OCI-LY7 (cell line): ENCODE data around the gene TAF6. TPM values are rescaled to one million over a fixed set of nuclear protein-coding genes. Genes with fewer than 3 reads are reported as not detected.
A peak's percentile ranks its signal among the peaks of the same experiment; 100 is the strongest.

Experiments used
- BruUV-seq: library from RNA; stranded (reverse); fragments of 400-500 nt; replicated peaks from 2 replicates; lab custom pipeline; 2021; lab: Mats Ljungman, UMichigan
- CTCF ChIA-PET: fragments of 300-600 bp; sonication (Branson Sonifier 250); formaldehyde crosslinking; loops from one replicate; lab custom pipeline; 2022; ENCODE audit warnings: antibody characterized with exemption; ENCODE audit not compliant: unreplicated experiment; lab: Charles Lee
- POLR2A ChIA-PET: fragments of 300-600 bp; sonication (Branson Sonifier 250); formaldehyde crosslinking; loops from one replicate; lab custom pipeline; 2022; ENCODE audit warnings: antibody characterized with exemption; lab: Charles Lee
- DNase-seq: peaks from one replicate; pipeline ENCODE4 v3.0.0-alpha.2; 2015; ENCODE audit warnings: low spot score
- H2AFZ ChIP-seq: fragments of 200-600 bp; sonication (generic), shearing (Covaris generic); 2 replicates; pipeline ENCODE4 v1.6.1; 2014; ENCODE audit warnings: mild to moderate bottlenecking, antibody characterized with exemption, low read length, moderate library complexity
- H3K27ac ChIP-seq: fragments of 200-600 bp; sonication (generic); 2 replicates; pipeline ENCODE4 v1.5.1; 2014; ENCODE audit warnings: mixed run types, low read depth, mild to moderate bottlenecking, moderate library complexity, low read length, inconsistent platforms; ENCODE audit not compliant: poor library complexity, severe bottlenecking
- H3K36me3 ChIP-seq: fragments of 200-600 bp; sonication (generic); 2 replicates; pipeline ENCODE4 v1.6.1; 2014; ENCODE audit warnings: mild to moderate bottlenecking, antibody characterized with exemption, low read length, moderate library complexity, mixed read lengths; ENCODE audit not compliant: insufficient read depth
- H3K4me1 ChIP-seq: fragments of 200-600 bp; sonication (generic); 2 replicates; pipeline ENCODE4 v1.5.1; 2014; ENCODE audit warnings: mild to moderate bottlenecking, low read length; ENCODE audit not compliant: insufficient read depth, poor library complexity, severe bottlenecking
- H3K4me2 ChIP-seq: fragments of 200-600 bp; sonication (generic); 2 replicates; pipeline ENCODE4 v1.6.1; 2014; ENCODE audit warnings: mild to moderate bottlenecking, low read length
- H3K4me3 ChIP-seq: fragments of 200-600 bp; sonication (generic); 2 replicates; pipeline ENCODE4 v1.5.1; 2014; ENCODE audit warnings: mild to moderate bottlenecking, low read depth, low read length; ENCODE audit not compliant: poor library complexity, severe bottlenecking
- H3K79me2 ChIP-seq: fragments of 200-600 bp; sonication (generic); 2 replicates; pipeline ENCODE4 v1.6.1; 2016; ENCODE audit warnings: low read depth, mild to moderate bottlenecking, low read length, moderate library complexity, mixed read lengths; ENCODE audit not compliant: insufficient read depth
- H3K9me2 ChIP-seq: fragments of 200-600 bp; sonication (generic); 2 replicates; pipeline ENCODE4 v1.6.1; 2016; ENCODE audit warnings: mild to moderate bottlenecking, low read length, mixed read lengths; ENCODE audit not compliant: insufficient read depth
- H3K9me3 ChIP-seq: fragments of 200-600 bp; sonication (generic); 2 replicates; pipeline ENCODE4 v1.6.1; 2014; ENCODE audit warnings: mild to moderate bottlenecking, mixed run types, low read length, mixed read lengths
- H4K20me1 ChIP-seq: fragments of 200-600 bp; sonication (generic); 2 replicates; pipeline ENCODE4 v1.6.1; 2014; ENCODE audit warnings: mild to moderate bottlenecking, antibody characterized with exemption, low read length, moderate library complexity, mixed read lengths; ENCODE audit not compliant: insufficient read depth
- EZH2phosphoT487 ChIP-seq: fragments of 200-600 bp; sonication (generic); IDR thresholded peaks from 2 replicates; pipeline ENCODE4 v1.6.1; 2018; ENCODE audit warnings: low read depth, borderline replicate concordance, mild to moderate bottlenecking, mixed run types, antibody characterized with exemption, low read length, moderate library complexity, mixed read lengths
- intact Hi-C: fragments of 100-400 bp; cut with micrococcal nuclease; formaldehyde crosslinking; loops from one replicate; pipeline ENCODE4 v1.10.0; 2022; ENCODE audit not compliant: unreplicated experiment
- total RNA-seq, 2 experiments: library from RNA; depleted of rRNA in 1 of 2; stranded (reverse); fragments of >200 nt in 1 of 2; shearing (Covaris generic) in 1 of 2; gene quantifications; 2 replicates each; pipeline ENCODE4 v1.2.3, GENCODE V29; 2014 to 2022
- TF ChIP-seq, protein P1 (sequence below): fragments of 200-600 bp; sonication (generic); conservative IDR thresholded peaks from 2 replicates; pipeline ENCODE4 v1.5.1; 2014; ENCODE audit warnings: mild to moderate bottlenecking, antibody characterized with exemption, low read length, moderate library complexity, mixed read lengths

Gene TAF6
- total RNA-seq, 2 experiments from 2014 or later: 28.0 to 71.0 TPM

DNA sequence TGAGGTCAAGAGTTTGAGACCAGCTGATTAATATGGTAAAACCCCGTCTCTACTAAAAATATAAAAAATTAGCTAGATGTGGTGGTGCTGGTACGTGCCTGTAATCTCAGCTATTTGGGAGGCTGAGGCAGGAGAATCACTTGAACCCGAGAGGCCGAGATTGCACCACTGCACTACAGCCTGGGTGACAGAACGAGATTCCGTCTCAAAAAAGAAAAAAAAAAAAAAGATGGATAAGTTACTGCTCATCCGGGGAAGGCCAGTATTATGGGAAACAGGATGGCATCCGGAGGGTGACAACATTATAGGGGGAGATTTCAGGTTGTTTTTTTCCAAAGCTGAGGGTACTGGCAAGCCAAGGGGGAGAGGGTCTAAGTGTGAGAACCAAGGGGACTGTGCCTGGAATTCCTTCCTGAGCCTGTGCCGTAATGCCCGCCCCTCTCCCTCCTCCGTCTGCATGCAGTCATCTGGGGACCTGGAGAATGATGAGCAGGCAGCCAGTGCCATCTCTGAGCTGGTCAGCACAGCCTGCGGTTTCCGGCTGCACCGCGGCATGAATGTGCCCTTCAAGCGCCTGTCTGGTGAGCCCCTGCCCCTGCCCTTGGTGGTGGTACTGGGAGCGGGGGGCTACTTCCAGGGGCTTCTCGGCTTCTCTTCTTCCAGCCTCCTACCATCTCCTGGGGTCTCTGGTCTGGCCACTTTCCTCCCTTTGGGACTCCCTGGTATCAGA lies 33.9 kb upstream of the TAF6 start:
- no peak for DNase-seq
- TF ChIP-seq, protein P1, sequence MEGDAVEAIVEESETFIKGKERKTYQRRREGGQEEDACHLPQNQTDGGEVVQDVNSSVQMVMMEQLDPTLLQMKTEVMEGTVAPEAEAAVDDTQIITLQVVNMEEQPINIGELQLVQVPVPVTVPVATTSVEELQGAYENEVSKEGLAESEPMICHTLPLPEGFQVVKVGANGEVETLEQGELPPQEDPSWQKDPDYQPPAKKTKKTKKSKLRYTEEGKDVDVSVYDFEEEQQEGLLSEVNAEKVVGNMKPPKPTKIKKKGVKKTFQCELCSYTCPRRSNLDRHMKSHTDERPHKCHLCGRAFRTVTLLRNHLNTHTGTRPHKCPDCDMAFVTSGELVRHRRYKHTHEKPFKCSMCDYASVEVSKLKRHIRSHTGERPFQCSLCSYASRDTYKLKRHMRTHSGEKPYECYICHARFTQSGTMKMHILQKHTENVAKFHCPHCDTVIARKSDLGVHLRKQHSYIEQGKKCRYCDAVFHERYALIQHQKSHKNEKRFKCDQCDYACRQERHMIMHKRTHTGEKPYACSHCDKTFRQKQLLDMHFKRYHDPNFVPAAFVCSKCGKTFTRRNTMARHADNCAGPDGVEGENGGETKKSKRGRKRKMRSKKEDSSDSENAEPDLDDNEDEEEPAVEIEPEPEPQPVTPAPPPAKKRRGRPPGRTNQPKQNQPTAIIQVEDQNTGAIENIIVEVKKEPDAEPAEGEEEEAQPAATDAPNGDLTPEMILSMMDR: no peak; the same call in 1 of the 2 replicates
- no peak for TF ChIP-seq EZH2phosphoT487
- peaks cover 48% of the 10 kb centered on the region for H3K79me2 ChIP-seq
- intact Hi-C loops: no loop called here
- CTCF ChIA-PET: no interaction called here
- H3K9me3 ChIP-seq: no peaks in the 10 kb centered on the region
- H3K27ac ChIP-seq: peak overlapping the region; percentile 61
- H3K4me2 ChIP-seq: peak overlapping the region; percentile 69
- peaks cover 59% of the 10 kb centered on the region for H3K4me1 ChIP-seq
- TSS peak; percentile 50 for BruUV-seq
- no peaks in the 10 kb centered on the region for H3K9me2 ChIP-seq
- H3K4me3 ChIP-seq: no peak overlapping the region
- peaks cover 63% of the 10 kb centered on the region for H3K36me3 ChIP-seq
- no peak overlapping the region for H2AFZ ChIP-seq
- peaks cover 10% of the 10 kb centered on the region; the same call in 1 of the 2 replicates for H4K20me1 ChIP-seq
- POLR2A ChIA-PET: no interaction called here

GRCh38 chr7:100152404-100152803 lies 33.2 kb upstream of the TAF6 start:
- POLR2A ChIA-PET: no interaction called here
- Histone ChIP-seq H4K20me1 (peaks cover 7% of the 10 kb centered on the region; the same call in 1 of the 2 replicates), H3K4me2 (peak overlapping the region; percentile 69), H3K9me3 (no peaks in the 10 kb centered on the region), H3K9me2 (no peaks in the 10 kb centered on the region), H3K27ac (peak overlapping the region; percentile 61), H2AFZ (no peak overlapping the region), H3K4me1 (peaks cover 60% of the 10 kb centered on the region), H3K36me3 (peaks cover 61% of the 10 kb centered on the region), H3K4me3 (peak overlapping the region; percentile 43), H3K79me2 (peaks cover 42% of the 10 kb centered on the region)
- intact Hi-C loops: no loop called here
- DNase-seq: peak; percentile 51
- CTCF ChIA-PET: no interaction called here
- TF ChIP-seq EZH2phosphoT487: no peak
- TF ChIP-seq, protein P1: peak; percentile 35; the same call in 1 of the 2 replicates
- no TSS peak for BruUV-seq
